ENCODE measurements around the gene MIDN.
A peak's percentile ranks its signal among the peaks of the same experiment; 100 is the strongest.

MIDN gene

GRCh38 chr19:1279782-1280341 is 31.5 kb downstream of the MIDN start:
- Histone ChIP-seq H3K36me3 (ENCODE audit: control insufficient read depth, insufficient read depth, low read length) (peaks cover 4% of the 10 kb centered on the region), H3K4me1 (ENCODE audit: control insufficient read depth, insufficient read depth, low read length) (peaks cover 11% of the 10 kb centered on the region), H3K27ac (ENCODE audit: insufficient read depth, low read depth, low read length, poor library complexity, severe bottlenecking) (no peak overlapping the region), H3K9me3 (ENCODE audit: control insufficient read depth, low read length) (no peaks in the 10 kb centered on the region), H3K4me3 (ENCODE audit: insufficient read depth, low read depth, low read length) (no peak overlapping the region), H3K27me3 (ENCODE audit: control insufficient read depth, insufficient read depth, low read length, poor library complexity, severe bottlenecking) (peaks cover 16% of the 10 kb centered on the region)
- WGBS, 2 experiments = 44 to 47% methylated on average over 10 of the region's 10 CpGs

GRCh38 chr19:1280636-1281568 is 32.5 kb downstream of the MIDN start:
- Histone ChIP-seq H3K4me1 (ENCODE audit: control insufficient read depth, insufficient read depth, low read length) (peaks cover 11% of the 10 kb centered on the region), H3K27ac (ENCODE audit: insufficient read depth, low read depth, low read length, poor library complexity, severe bottlenecking) (no peak overlapping the region), H3K27me3 (ENCODE audit: control insufficient read depth, insufficient read depth, low read length, poor library complexity, severe bottlenecking) (peaks cover 24% of the 10 kb centered on the region), H3K4me3 (ENCODE audit: insufficient read depth, low read depth, low read length) (no peak overlapping the region), H3K36me3 (ENCODE audit: control insufficient read depth, insufficient read depth, low read length) (peaks cover 4% of the 10 kb centered on the region), H3K9me3 (ENCODE audit: control insufficient read depth, low read length) (no peaks in the 10 kb centered on the region)
- WGBS, 2 experiments = 94% methylated on average over 53 of the region's 53 CpGs

- H3K9me3 ChIP-seq (ENCODE audit: control insufficient read depth, low read length) = no peaks in the 10 kb centered on the region
- peaks cover 4% of the 10 kb centered on the region for H3K4me1 ChIP-seq (ENCODE audit: control insufficient read depth, insufficient read depth, low read length)
- no peak overlapping the region for H3K27ac ChIP-seq (ENCODE audit: insufficient read depth, low read depth, low read length, poor library complexity, severe bottlenecking)
- no peak overlapping the region for H3K4me3 ChIP-seq (ENCODE audit: insufficient read depth, low read depth, low read length)
- H3K36me3 ChIP-seq (ENCODE audit: control insufficient read depth, insufficient read depth, low read length) = peaks cover 4% of the 10 kb centered on the region
- peaks cover 29% of the 10 kb centered on the region for H3K27me3 ChIP-seq (ENCODE audit: control insufficient read depth, insufficient read depth, low read length, poor library complexity, severe bottlenecking)
- 82 to 83% methylated on average over 15 of the region's 15 CpGs for WGBS, 2 experiments
Observed at GRCh38 chr19:1281569-1282287, 33.3 kb downstream of the MIDN start.

- peaks cover 31% of the 10 kb centered on the region for H3K27me3 ChIP-seq (ENCODE audit: control insufficient read depth, insufficient read depth, low read length, poor library complexity, severe bottlenecking)
- no peaks in the 10 kb centered on the region for H3K9me3 ChIP-seq (ENCODE audit: control insufficient read depth, low read length)
- WGBS, 2 experiments = 86% methylated on average over 18 of the region's 18 CpGs
- H3K4me3 ChIP-seq (ENCODE audit: insufficient read depth, low read depth, low read length) = no peak overlapping the region
- peaks cover 6% of the 10 kb centered on the region for H3K4me1 ChIP-seq (ENCODE audit: control insufficient read depth, insufficient read depth, low read length)
- no peak overlapping the region for H3K27ac ChIP-seq (ENCODE audit: insufficient read depth, low read depth, low read length, poor library complexity, severe bottlenecking)
- no peaks in the 10 kb centered on the region for H3K36me3 ChIP-seq (ENCODE audit: control insufficient read depth, insufficient read depth, low read length)
Observed at GRCh38 chr19:1282588-1283206, 34.3 kb downstream of the MIDN start.

GRCh38 chr19:1283207-1283916 is 35.0 kb downstream of the MIDN start:
- Histone ChIP-seq H3K4me1 (ENCODE audit: control insufficient read depth, insufficient read depth, low read length) (peaks cover 13% of the 10 kb centered on the region), H3K4me3 (ENCODE audit: insufficient read depth, low read depth, low read length) (no peak overlapping the region), H3K27ac (ENCODE audit: insufficient read depth, low read depth, low read length, poor library complexity, severe bottlenecking) (no peak overlapping the region), H3K36me3 (ENCODE audit: control insufficient read depth, insufficient read depth, low read length) (no peaks in the 10 kb centered on the region), H3K27me3 (ENCODE audit: control insufficient read depth, insufficient read depth, low read length, poor library complexity, severe bottlenecking) (peaks cover 31% of the 10 kb centered on the region), H3K9me3 (ENCODE audit: control insufficient read depth, low read length) (no peaks in the 10 kb centered on the region)
- WGBS, 2 experiments = 75 to 77% methylated on average over 29 of the region's 29 CpGs

GRCh38 chr19:1283917-1284292 is 35.5 kb downstream of the MIDN start:
- no peaks in the 10 kb centered on the region for H3K9me3 ChIP-seq (ENCODE audit: control insufficient read depth, low read length)
- H3K4me1 ChIP-seq (ENCODE audit: control insufficient read depth, insufficient read depth, low read length) = peaks cover 13% of the 10 kb centered on the region
- H3K36me3 ChIP-seq (ENCODE audit: control insufficient read depth, insufficient read depth, low read length) = no peaks in the 10 kb centered on the region
- peaks cover 31% of the 10 kb centered on the region for H3K27me3 ChIP-seq (ENCODE audit: control insufficient read depth, insufficient read depth, low read length, poor library complexity, severe bottlenecking)
- 89 to 92% methylated on average over 12 of the region's 12 CpGs for WGBS, 2 experiments
- no peak overlapping the region for H3K4me3 ChIP-seq (ENCODE audit: insufficient read depth, low read depth, low read length)
- no peak overlapping the region for H3K27ac ChIP-seq (ENCODE audit: insufficient read depth, low read depth, low read length, poor library complexity, severe bottlenecking)

GRCh38 chr19:1284293-1284978 is 36.1 kb downstream of the MIDN start:
- WGBS, 2 experiments = 76 to 83% methylated on average over 20 of the region's 20 CpGs
- Histone ChIP-seq H3K36me3 (ENCODE audit: control insufficient read depth, insufficient read depth, low read length) (no peaks in the 10 kb centered on the region), H3K4me3 (ENCODE audit: insufficient read depth, low read depth, low read length) (no peak overlapping the region), H3K27me3 (ENCODE audit: control insufficient read depth, insufficient read depth, low read length, poor library complexity, severe bottlenecking) (peaks cover 31% of the 10 kb centered on the region), H3K9me3 (ENCODE audit: control insufficient read depth, low read length) (no peaks in the 10 kb centered on the region), H3K4me1 (ENCODE audit: control insufficient read depth, insufficient read depth, low read length) (peaks cover 13% of the 10 kb centered on the region), H3K27ac (ENCODE audit: insufficient read depth, low read depth, low read length, poor library complexity, severe bottlenecking) (no peak overlapping the region)

GRCh38 chr19:1284979-1285736 is 36.8 kb downstream of the MIDN start:
- Histone ChIP-seq H3K4me1 (ENCODE audit: control insufficient read depth, insufficient read depth, low read length) (peaks cover 14% of the 10 kb centered on the region), H3K9me3 (ENCODE audit: control insufficient read depth, low read length) (no peaks in the 10 kb centered on the region), H3K27ac (ENCODE audit: insufficient read depth, low read depth, low read length, poor library complexity, severe bottlenecking) (no peak overlapping the region), H3K4me3 (ENCODE audit: insufficient read depth, low read depth, low read length) (peak overlapping the region; percentile 35), H3K27me3 (ENCODE audit: control insufficient read depth, insufficient read depth, low read length, poor library complexity, severe bottlenecking) (peaks cover 31% of the 10 kb centered on the region), H3K36me3 (ENCODE audit: control insufficient read depth, insufficient read depth, low read length) (no peaks in the 10 kb centered on the region)
- 22 to 24% methylated on average over 51 of the region's 51 CpGs for WGBS, 2 experiments

All from ectodermal cell (in vitro differentiated cells).